NCI-H446 treated with DMSO at 0.1 percent for 48 hours (cell line): Measurements from ENCODE around the gene GPHA2.

Experiments
- DNase-seq: peaks from one replicate; lab custom pipeline; 2025; lab: John Stamatoyannopoulos, UW

GPHA2 gene

DNA sequence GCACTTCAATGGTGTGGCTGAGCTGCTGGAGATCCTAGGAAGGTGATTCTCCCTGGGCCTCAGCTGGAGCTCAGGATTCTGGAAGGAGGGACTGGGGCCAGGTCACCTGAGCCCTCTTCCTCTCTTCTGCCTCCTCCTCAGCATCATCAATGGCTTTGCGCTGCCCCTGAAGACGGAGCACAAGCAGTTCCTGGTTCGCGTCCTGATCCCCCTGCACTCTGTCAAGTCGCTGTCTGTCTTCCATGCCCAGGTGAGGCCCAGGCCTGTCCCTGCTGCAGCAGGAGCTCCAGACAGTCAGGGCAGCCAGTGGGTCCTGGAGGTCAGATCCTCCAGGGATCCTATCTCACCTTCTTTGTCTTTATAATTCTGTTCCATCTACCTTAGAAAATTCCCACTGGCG, 5.4 kb downstream of the GPHA2 start:
- DNase-seq: no peak

DNA sequence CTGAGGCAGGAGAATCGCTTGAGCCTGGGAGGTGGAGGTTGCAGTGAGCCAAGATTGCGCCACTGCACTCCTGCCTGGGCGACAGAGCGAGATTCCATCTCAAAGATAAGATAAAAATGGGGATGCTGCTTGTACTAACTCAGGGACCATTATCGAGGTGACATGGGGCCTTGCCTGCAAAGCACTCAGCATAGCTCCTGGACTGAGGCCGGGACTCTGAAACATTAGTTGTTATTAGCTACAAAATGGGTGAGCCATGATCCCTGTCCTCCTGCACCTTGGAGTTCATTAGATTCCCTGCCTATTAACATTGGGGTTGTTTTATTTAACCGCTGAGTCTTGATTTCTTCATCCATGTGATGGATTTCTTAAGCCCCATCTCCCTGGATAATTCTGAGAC, 6.1 kb downstream of the GPHA2 start:
- no peak for DNase-seq

- no peak for DNase-seq
Measured at GRCh38 chr11:64928957-64929356, 6.7 kb downstream of the GPHA2 start.

GRCh38 chr11:64926689-64927088, 9.0 kb downstream of the GPHA2 start:
- no peak for DNase-seq

DNA sequence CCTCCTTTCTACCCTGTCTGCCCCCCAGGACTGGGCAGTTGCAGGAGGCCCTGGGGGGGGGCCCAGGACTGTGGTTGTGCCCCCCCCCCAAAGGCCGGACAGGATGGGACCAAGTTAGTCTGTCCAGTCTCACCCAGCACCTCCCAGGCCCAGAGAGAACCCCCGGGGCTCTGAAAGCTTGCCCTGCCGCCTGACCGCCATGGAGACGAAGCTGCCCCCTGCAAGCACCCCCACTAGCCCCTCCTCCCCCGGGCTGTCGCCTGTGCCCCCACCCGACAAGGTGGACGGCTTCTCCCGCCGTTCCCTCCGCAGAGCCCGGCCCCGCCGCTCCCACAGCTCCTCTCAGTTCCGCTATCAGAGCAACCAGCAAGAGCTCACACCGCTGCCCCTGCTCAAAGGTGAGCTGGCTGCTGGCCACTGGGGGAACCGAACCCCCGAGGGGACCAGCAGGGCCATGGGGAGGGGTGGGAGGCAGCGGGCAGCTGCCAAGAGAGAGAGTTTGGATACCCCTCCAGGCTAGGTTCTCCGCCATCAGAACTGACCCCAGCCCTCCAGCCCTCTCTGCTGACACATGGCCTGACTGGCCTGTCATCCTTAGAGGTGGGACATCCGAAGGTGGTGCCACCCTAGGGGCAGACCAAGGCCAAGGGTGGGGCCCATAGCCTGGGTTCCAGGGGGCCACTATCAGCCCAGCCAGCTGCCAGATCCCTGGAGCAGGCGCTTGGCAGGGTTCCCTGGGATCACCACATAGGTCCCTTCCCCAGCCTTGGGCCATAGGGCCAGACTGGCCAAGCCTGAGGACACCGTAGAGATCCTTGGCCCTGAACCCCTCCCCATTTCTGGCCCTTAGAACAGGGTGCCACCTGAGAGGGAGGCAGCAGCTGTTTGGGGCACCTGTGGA, 9.9 kb downstream of the GPHA2 start:
- no peak for DNase-seq

DNA sequence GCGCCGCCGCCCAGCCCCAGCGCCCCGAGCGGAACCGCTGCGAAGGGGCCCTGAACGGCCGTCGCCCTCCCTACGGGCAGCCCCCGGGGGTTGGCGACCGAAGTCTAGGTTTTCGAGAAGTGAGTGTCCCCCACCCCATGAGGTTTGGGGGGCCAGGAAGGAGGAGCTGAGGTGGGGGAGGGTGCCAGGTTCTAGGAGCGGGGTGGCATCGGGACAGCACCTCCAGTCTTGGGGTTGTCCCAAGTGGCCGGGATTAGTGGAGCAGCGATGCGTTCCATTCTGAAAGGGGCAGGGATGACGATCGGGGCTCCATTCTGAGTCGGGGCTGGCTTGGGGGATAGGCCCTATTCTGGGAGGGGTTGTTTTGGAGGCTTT, 10.8 kb downstream of the GPHA2 start:
- no peak for DNase-seq

DNA sequence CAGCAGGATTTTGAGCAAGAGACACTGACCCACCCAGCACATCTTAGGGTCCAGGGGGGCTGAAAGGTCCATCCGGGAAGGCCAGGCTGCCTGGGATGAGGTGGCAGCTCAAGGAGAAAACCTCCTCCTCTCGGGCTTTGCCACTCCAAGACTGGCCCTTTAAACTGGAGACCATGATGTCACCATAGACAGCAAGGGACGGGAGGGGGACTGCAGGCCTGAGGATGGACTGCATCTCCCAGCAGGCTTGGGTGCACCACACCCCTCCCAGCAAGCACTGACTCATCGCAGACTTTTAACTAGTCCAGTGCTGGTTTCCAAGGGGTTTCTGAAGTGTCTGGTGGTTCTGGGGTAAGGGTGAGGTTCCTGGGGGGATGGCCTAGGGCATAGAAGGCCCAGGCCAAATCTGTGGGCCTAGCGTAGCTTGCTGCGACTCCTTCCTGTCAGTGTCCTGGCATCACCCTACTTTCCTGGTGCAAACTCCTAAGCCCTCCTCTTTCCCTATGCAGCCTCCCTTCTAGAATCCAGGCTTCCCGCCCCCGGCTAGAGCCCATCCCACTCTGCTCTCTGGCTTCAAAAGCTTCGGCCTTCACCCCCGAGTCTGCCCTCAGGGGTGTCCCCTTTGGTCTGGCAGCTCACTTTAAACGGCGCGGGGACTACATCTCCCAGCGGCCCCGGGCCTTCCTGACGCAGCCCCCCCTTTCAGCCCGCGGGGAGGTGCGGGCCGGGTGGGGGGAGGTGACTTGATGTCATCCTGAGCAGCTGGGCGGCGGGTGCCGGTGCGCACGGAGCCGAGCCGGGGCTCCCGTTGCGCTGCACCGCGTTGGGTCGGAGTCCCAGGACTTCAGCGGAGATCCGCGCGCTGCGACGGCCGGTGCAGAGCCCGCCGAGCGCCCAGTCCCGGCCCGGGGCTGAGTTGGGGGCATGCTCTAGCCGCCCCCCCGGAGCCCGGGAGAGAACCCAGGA, 11.5 kb downstream of the GPHA2 start, which contains the start of gene PPP2R5B:
PPP2R5B (plus strand) TSS at position 746 of the 966 bp plus-strand sequence. CDS start 1,046 bp downstream, outside the sequence.
- DNase-seq: peak; percentile 89

DNA sequence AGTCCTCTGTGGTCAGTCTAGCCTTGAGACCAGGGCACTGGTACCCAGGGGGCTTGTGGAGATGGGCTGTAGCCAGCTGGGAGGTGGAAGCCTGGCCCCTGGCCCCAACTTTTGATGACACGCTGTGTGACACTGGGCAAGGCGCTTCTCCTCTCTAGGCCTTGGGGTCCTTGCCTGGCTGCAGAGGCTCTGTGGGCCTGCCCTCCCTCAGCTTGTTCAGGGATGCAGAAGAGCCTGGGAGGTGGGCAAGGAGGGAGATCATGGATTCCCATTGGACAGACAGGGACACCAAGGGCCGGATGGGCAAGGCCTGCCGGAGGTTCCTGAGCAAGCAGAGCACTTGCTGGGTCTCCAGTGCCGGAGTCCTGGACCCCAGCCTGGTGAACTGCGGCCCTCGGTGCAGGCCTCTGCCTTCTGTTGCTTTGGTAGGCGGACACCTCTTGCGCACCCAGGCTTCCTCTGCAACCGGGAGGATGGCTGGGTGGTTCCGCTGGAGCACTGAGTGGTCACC, 12.5 kb downstream of the GPHA2 start:
- DNase-seq: no peak

- DNase-seq: no peak
Measured at GRCh38 chr11:64921384-64921783, 14.3 kb downstream of the GPHA2 start.

- no peak for DNase-seq
Measured at GRCh38 chr11:64920124-64920523, 15.6 kb downstream of the GPHA2 start.

GRCh38 chr11:64919627-64920026, 16.1 kb downstream of the GPHA2 start:
- no peak for DNase-seq

- no peak for DNase-seq
Measured at GRCh38 chr11:64918017-64918416, 17.7 kb downstream of the GPHA2 start.

- no peak for DNase-seq
Measured at GRCh38 chr11:64917663-64917995, 18.1 kb downstream of the GPHA2 start.

GRCh38 chr11:64916775-64917662, 18.7 kb downstream of the GPHA2 start, which contains the start of gene ATG2A:
ATG2A (minus strand) TSS chr11:64917209; CDS start chr11:64917135, 74 bp downstream.
- peak; percentile 100 for DNase-seq

DNA sequence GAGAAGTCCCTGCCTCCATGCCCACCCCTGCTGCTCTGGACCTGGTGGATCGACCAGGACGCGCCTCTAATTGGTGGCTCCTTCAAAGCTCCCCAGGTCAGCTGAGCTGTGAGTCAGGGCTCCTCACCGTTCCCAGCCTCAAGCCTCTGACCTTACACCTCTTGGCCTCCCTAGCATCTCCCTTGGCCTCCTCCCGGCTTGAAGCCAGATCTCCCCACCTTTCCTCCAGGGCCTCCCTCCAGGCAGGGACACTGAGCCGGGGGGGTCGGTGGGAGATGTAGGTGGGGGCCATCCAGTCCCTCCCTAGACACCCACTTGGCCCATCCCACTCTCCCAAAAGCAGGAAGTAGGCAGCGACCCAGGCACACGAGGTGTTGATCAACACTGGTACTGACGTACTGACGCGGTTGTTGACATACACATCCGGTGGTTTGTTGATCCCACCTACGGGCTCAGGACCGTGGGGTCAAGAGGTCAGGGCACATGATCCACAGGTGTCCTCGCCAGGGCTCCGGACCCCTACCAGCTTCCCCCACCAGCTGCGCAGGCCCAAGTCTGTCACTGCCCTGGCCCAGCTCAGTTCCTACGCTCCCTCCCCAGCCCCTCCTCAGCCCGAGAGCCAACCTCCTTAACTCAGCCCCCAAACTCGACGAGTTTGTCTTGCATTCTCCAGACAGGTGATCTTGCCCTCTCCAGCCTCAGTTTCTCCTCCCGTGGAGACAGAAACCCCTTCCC, 19.5 kb downstream of the GPHA2 start:
- no peak for DNase-seq

DNA sequence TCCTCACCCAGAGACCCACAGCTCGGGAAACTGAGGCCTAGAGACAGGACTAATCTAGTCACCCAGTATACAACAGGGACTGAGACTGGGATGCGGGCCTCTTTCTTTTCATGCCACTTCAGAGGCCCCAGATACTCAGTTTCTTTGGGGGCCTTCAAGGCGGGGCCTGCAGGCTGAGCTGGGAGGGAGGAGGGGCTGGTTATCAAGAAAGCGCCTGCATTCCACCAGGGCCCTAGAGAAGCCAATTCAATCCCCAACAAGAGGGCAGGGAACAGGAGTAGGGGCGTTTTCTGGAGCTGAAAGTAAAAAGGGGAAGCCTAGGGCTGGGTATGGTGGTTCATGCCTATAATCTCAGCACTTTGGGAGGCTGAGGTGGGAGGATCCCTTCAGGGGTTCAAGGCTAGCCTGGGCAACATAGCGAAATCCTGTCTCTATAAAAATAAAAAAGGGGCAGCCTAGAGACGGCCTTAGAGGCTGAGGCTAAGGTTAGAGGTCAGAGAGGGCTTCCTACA, 20.3 kb downstream of the GPHA2 start:
- DNase-seq: no peak

DNA sequence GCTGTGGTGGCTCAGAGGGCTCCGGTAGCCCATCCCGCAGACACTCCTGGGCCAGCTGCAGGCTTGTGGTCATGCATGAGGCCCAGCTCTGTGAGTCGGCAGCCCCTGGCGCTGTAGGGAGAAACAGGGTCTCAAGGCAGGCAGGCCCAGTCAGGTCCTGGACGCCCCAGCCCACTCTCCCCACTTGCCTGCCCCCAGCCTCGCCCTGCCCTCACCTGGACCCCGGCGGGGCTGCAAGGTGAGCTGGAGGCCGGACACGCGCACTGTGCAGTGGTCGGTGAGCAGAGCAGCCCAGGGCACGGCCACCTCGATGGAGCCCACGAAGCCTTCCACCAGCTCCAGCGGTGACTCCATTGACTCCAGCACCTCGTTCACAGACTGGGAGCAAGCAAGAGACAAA, 21.6 kb downstream of the GPHA2 start:
- DNase-seq: no peak

DNA sequence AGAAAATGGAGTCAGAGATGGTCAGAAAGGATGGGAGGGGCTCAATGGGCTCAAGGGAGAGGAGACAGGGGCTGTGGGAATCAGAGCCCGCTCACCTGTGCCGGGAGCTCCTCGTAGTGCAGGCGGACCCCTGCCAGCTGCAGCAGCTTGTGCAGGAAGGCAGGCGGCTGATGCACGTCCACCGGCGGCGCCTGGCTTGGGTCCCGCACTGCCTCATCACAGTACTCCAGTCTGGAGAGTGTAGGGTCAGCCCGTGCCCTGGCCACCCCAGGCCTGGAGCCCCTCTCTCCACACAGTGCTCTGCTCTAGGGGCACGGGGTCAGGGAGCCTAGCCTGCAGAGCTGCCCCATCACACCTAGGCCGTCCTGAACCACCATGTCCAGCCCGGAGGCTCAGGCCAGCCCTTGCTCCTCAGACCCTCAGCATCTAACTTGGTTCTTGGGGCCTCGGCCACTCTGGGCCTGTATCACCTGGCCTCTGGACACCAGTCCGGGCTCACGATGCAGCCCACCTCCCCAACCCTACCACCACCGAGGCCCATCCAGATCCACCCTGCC, 22.4 kb downstream of the GPHA2 start:
- DNase-seq: no peak

DNA sequence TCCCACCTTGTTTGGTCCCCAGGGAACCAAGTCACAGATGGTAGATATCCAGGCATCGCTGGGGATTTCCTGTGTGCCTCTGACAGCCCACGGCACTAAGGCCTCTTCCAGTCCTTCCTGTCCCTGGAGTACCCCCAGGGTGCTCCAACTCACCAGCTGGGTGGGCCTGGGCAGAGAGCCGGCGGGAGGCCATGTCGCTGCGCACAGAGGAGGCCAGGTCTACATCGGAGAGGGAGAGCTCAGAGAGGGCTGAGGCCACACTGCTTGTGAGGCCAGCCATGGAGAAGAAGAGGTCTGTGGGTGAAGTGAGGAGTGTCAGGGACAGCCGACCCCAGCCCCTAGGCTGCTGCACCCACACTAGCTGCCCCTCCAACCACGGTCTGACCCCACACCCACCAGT, 24.0 kb downstream of the GPHA2 start:
- no peak for DNase-seq

DNA sequence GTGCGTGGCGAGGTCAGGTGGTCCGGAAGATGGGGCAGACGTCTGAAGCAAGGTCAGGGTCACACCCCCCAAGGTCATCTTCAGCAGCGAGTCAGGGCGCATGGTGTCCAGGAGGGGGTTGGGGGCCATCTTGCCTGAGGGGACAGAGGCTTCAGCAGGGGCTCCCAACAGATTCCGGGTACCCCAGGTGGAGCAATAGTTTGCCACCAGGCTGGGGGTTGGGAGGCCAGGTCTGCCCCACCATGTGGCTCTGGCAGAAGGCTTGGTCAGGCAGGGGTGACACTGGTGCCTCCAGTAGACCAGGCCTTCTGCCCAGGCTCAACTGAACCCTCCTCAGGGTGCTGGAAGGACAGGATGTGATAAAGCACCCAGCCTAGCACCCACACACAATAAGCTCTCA, 24.6 kb downstream of the GPHA2 start:
- no peak for DNase-seq
